ENCODE measurements around the gene TPSG1.

GRCh38 chr16:1237990-1238389 is 12.9 kb upstream of the TPSG1 start:
- TF ChIP-seq CREB5 (CRISPR knock-in tag; IDR thresholded peaks at IDR 0.05; ENCODE audit: low read depth) (no peak), ZFP3 (CRISPR knock-in tag; IDR thresholded peaks at IDR 0.05) (no peak), ISL1 (CRISPR knock-in tag; IDR thresholded peaks at IDR 0.05) (no peak), PATZ1 (CRISPR knock-in tag; IDR thresholded peaks at IDR 0.05; ENCODE audit: borderline replicate concordance) (no peak), POU6F1 (CRISPR knock-in tag; IDR thresholded peaks at IDR 0.05; ENCODE audit: borderline replicate concordance, low read depth) (no peak), CSRNP3 (CRISPR knock-in tag; IDR thresholded peaks at IDR 0.05) (no peak), RARB (CRISPR knock-in tag; IDR thresholded peaks at IDR 0.05) (no peak), GLIS3 (CRISPR knock-in tag; IDR thresholded peaks at IDR 0.05) (no peak), ZNF8 (CRISPR knock-in tag; IDR thresholded peaks at IDR 0.05) (no peak), ZNF565 (CRISPR knock-in tag; conservative IDR thresholded peaks at IDR 0.05; ENCODE audit: low read depth) (no peak), ZC3H10 (CRISPR knock-in tag; IDR thresholded peaks at IDR 0.05) (no peak), TSHZ2 (CRISPR knock-in tag; IDR thresholded peaks at IDR 0.05) (no peak), ZFP30 (CRISPR knock-in tag; IDR thresholded peaks at IDR 0.05) (no peak), SNAI2 (CRISPR knock-in tag; IDR thresholded peaks at IDR 0.05) (no peak)

All from SK-N-SH treated with all-trans-retinoic acid at 6 μM for 48 hours (cell line).